Suprapubic skin (tissue), 3 donors: ENCODE measurements around the gene ISL2.

Experiments
- POLR2A ChIP-seq, 2 donors: fragments of 450-650 bp; IDR thresholded peaks; one replicate each; pipeline ENCODE4 v1.6.1; 2017; ENCODE audit warnings: antibody characterized with exemption in 2 of 2, mild to moderate bottlenecking in 2 of 2, moderate library complexity in 2 of 2
- TF ChIP-seq, protein P1 (sequence below), 2 donors: fragments of 200-600 bp in 1 of 2; fragments of 450-650 bp in 1 of 2; sonication (generic) in 1 of 2; IDR thresholded peaks; one replicate each; pipeline ENCODE4 v1.5.1; 2016 to 2019; ENCODE audit warnings: antibody characterized with exemption in 2 of 2, mild to moderate bottlenecking in 1 of 2, moderate library complexity in 1 of 2

DNA sequence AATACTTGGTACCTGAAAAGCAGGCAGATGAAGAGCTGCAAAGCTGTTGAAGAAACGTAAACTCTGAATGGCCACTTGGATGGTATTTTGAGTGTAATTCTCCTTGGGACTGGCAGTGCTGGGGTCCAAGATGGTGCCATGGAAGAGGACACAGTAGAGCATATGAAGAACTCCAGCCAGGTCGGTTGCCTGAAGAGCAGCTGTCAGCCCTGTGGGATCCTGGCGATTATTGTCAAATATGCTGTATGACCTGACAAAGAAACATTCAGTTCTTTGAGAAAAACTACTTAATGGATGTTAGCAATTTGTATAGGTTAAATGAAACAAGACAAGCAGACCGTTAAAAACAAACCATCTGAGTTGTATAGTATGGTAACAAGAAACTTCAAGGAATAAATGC lies 44.8 kb downstream of the ISL2 start:
- TF ChIP-seq, protein P1, sequence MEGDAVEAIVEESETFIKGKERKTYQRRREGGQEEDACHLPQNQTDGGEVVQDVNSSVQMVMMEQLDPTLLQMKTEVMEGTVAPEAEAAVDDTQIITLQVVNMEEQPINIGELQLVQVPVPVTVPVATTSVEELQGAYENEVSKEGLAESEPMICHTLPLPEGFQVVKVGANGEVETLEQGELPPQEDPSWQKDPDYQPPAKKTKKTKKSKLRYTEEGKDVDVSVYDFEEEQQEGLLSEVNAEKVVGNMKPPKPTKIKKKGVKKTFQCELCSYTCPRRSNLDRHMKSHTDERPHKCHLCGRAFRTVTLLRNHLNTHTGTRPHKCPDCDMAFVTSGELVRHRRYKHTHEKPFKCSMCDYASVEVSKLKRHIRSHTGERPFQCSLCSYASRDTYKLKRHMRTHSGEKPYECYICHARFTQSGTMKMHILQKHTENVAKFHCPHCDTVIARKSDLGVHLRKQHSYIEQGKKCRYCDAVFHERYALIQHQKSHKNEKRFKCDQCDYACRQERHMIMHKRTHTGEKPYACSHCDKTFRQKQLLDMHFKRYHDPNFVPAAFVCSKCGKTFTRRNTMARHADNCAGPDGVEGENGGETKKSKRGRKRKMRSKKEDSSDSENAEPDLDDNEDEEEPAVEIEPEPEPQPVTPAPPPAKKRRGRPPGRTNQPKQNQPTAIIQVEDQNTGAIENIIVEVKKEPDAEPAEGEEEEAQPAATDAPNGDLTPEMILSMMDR (IDR thresholded peaks at IDR 0.05), result no peak
- TF ChIP-seq POLR2A (IDR thresholded peaks at IDR 0.05), result no peak
